ENCODE data around the gene PRKCH.

DNA sequence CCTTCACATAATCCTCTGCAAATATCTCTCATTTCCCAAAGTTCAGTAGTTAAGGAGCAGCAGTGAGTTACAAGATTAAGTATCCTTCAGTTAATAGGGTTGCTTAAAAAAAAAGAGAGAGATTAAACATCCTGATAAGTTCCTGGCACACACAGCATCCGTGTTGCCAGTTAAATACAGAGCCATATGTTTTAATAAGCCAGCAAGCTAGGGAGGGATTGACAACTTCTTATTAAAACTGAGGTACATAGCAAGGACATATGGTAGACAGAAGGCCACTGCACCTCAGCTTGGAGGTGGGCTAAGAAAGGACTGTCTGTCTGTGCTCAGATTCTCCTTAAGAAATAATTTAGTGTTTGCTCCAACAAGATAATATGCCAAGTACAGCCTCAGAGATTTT is 30.7 kb upstream of the PRKCH start:
- TF ChIP-seq, protein P1, sequence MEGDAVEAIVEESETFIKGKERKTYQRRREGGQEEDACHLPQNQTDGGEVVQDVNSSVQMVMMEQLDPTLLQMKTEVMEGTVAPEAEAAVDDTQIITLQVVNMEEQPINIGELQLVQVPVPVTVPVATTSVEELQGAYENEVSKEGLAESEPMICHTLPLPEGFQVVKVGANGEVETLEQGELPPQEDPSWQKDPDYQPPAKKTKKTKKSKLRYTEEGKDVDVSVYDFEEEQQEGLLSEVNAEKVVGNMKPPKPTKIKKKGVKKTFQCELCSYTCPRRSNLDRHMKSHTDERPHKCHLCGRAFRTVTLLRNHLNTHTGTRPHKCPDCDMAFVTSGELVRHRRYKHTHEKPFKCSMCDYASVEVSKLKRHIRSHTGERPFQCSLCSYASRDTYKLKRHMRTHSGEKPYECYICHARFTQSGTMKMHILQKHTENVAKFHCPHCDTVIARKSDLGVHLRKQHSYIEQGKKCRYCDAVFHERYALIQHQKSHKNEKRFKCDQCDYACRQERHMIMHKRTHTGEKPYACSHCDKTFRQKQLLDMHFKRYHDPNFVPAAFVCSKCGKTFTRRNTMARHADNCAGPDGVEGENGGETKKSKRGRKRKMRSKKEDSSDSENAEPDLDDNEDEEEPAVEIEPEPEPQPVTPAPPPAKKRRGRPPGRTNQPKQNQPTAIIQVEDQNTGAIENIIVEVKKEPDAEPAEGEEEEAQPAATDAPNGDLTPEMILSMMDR (IDR thresholded peaks at IDR 0.05; ENCODE audit: insufficient read depth, low read length, poor library complexity, severe bottlenecking), result no peak
- no peak for TF ChIP-seq EZH2phosphoT487 (conservative IDR thresholded peaks at IDR 0.05; ENCODE audit: low read length)

Data from SU-DHL-6 (cell line).